Activated CD4-positive, alpha-beta T cell treated with anti-CD3 and anti-CD28 coated beads, Interleukin-10, Interleukin-2, amounts not matched to agents 100 ng/mL and 50 ng/mL, durations not matched to agents 16 hours and 8 hours (primary cell): ENCODE data around the gene REC8.
"Not testable (repeated sequence)": the region's sequence is repeated elsewhere in the genome, so short reads cannot be mapped to it uniquely, and the experiment has no call there.

Experiments
- DNase-seq: peaks from one replicate; pipeline ENCODE4 v3.0.0-alpha.2; 2020

The REC8 gene

GRCh38 chr14:24206260-24207103 lies 34.6 kb downstream of the REC8 start:
- DNase-seq, result no peak

GRCh38 chr14:24207104-24207551 lies 35.2 kb downstream of the REC8 start:
- DNase-seq, result no peak

GRCh38 chr14:24207625-24208024 lies 35.7 kb downstream of the REC8 start:
- DNase-seq, result no peak

GRCh38 chr14:24211311-24211710 lies 39.4 kb downstream of the REC8 start:
- DNase-seq, result no peak

GRCh38 chr14:24212924-24213865 lies 41.3 kb downstream of the REC8 start, which contains the start of gene CHMP4A:
CHMP4A (minus strand) TSS chr14:24213488; CDS start chr14:24213439, 49 bp downstream.
- DNase-seq, result peak; percentile 98

- no peak for DNase-seq
These were observed 42.2 kb downstream of the REC8 start for GRCh38 chr14:24213866-24214662.

- DNase-seq, result peak; percentile 92
These were observed 43.8 kb downstream of the REC8 start, which contains the start of gene MDP1 for GRCh38 chr14:24215495-24216344. MDP1 (minus strand) TSS chr14:24216066; CDS start chr14:24215955, 111 bp downstream.

GRCh38 chr14:24216345-24216699 lies 44.4 kb downstream of the REC8 start:
- no peak for DNase-seq

- not testable (repeated sequence) for DNase-seq
These were observed 45.0 kb downstream of the REC8 start for GRCh38 chr14:24216876-24217275.

- no peak for DNase-seq
These were observed 47.2 kb downstream of the REC8 start for GRCh38 chr14:24219080-24219479.

GRCh38 chr14:24219521-24219920 lies 47.6 kb downstream of the REC8 start:
- no peak for DNase-seq

- not testable (repeated sequence) for DNase-seq
These were observed 51.1 kb downstream of the REC8 start for GRCh38 chr14:24222987-24223386.

GRCh38 chr14:24224618-24225071 lies 52.8 kb downstream of the REC8 start:
- no peak for DNase-seq

GRCh38 chr14:24226473-24226872 lies 54.6 kb downstream of the REC8 start:
- no peak for DNase-seq

GRCh38 chr14:24228902-24229301 lies 57.0 kb downstream of the REC8 start:
- no peak for DNase-seq
